Left lobe of liver (tissue), 2 donors: ENCODE data around the gene MFRP. TPM values are rescaled to one million over a fixed set of nuclear protein-coding genes. Genes with fewer than 3 reads are reported as not detected.

ENCODE experiments used
- ATAC-seq: fragments of 200-7000 bp; cut with Tn5 transposase; one replicate; pipeline ENCODE4 v1.9.1; 2020; ENCODE audit warnings: mild to moderate bottlenecking, moderate library complexity
- DNase-seq: peaks from one replicate; pipeline ENCODE4 v3.0.0-alpha.2; 2020; ENCODE audit warnings: low spot score
- total RNA-seq: library from RNA; stranded (reverse); gene quantifications from one replicate; pipeline ENCODE4 v1.2.1, GENCODE V29; 2021
- donor health status: DM: no; HTN: no; CAD: no; lungs with moderate emphysema.
- donor health status: DM: no; HTN: yes; CAD: no.

MFRP gene
- total RNA-seq, 1 donor from 2014 or later, result not detected

DNA sequence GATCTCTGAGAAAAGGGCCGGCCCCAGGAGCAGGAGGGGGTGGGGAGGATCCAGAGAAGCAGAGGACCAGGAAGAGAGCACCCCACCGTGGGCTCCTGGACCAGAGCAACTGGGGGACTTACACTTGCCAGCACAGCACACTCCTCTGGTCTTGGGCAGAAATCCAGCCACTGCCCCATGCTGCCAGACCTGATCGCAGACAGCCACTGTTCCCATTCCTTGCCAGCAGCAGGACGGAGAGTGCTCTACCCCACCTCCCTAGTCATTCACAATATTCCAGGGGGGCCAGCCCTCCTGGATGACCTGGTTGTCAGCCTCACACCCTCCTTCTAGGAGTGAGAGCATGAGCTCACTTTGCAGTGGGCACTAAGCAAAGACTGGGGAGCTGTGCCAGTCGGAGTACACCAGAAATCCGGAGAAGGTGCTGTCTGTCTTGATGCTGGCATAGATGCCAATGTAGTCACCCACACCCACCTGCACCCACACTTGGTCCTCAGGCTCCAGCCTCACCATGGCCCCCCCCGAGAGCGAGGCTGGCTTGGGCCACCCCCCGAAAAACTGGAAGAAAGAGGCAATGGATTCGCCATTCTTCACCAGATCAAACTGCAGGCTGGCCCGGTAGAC, 7.4 kb downstream of the MFRP start:
- ATAC-seq (no peak), DNase-seq (no peak)

DNA sequence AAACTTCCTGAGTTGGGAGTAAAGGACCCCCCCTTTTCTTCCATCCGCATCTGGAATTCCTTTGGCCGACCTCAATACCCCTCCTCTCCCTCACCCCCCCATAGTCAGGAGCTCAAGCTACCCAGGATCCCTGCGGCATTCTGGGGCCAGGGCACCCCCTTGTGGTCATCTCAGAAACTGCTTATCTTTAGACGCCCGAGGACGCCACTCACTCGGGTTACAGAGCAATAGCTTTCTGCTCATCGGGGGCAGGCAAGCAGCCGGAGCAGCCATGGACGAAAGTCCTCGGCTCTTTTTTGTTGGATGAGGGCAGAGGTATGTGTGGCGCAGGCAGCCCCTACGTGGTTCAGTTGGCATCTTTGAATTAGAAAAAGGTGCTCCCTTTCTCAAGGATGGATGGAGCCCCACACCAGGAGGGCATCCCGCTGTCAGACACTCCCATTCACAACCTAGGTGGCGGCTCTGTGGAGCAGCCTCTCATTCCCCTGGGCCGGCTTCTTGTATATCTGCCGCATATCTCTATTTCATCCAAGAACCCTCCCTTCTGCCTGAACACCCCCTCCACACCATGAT, 8.1 kb downstream of the MFRP start:
- ATAC-seq (peak; percentile 28), DNase-seq (no peak)

DNA sequence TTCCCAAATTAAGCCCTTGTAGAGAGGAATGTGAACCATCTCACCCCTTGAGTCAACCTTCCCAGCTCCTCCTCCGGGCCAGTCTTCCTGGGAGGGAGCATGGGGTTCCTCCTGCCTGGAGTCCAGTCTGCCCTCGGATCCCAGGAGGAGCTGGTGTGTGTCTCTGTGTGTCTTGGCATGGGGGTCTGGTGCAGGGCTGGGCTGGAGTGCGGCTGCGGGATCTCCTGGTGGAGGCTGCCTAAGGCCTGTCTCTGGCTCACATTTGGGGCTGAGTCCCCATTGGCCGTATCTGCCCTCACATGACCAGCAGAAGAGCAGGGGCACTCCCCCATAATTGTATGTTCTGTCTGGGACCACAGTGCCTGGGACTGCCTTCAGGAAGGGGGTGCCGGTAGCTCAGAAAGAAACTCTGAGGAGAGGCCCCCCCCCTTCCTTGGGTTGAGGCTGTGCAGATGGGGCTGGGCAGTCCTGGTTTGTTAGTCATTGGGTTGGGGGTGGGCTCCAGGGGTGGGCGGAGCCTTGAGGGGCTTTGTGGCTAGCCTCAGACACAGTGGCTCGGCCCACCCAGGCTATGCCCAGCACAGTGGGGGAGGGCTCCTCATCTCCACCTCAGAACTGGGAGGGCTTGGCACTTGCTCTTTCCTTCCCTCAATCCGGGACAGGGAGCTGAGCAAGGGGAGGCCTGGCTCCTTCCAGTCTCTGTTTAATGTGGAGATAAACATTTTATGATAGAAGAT, 8.8 kb downstream of the MFRP start:
- no peak for DNase-seq
- no peak for ATAC-seq

DNA sequence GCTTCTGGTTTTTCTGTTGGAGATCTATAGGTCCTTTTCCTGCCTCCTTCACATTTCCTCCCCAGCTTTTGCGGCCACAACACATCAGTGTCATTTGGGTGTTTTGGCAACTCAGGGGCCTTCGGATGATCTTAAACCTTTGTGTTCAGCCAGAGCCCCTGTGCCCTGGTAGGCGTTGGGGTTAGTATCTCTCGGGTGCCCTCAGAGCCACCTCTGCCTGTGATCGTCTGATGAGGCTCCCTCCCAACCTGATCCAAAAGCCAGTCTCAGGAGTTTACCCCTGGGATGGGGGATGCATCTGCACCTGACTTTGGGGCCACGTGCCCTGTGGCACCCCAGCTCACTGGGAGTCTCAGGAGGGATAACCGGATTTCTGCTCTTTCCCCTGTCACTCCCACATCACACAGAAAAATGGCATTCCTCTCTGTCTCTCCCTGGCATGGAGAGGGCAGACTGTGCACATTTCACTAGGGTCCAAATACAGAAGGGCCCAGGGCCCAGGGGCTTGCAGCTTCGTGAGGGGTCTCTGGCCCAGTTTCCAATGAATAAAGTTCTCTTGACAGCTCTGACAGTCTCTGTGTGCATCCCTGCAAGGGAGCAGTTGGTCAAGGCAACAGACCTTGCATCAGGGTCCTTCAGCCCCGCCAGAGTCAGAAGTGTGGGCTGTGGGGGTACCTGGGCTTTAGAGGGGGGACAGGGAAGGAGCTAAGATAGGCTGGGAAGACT, 9.6 kb downstream of the MFRP start:
- no peak for ATAC-seq
- DNase-seq, result no peak

DNA sequence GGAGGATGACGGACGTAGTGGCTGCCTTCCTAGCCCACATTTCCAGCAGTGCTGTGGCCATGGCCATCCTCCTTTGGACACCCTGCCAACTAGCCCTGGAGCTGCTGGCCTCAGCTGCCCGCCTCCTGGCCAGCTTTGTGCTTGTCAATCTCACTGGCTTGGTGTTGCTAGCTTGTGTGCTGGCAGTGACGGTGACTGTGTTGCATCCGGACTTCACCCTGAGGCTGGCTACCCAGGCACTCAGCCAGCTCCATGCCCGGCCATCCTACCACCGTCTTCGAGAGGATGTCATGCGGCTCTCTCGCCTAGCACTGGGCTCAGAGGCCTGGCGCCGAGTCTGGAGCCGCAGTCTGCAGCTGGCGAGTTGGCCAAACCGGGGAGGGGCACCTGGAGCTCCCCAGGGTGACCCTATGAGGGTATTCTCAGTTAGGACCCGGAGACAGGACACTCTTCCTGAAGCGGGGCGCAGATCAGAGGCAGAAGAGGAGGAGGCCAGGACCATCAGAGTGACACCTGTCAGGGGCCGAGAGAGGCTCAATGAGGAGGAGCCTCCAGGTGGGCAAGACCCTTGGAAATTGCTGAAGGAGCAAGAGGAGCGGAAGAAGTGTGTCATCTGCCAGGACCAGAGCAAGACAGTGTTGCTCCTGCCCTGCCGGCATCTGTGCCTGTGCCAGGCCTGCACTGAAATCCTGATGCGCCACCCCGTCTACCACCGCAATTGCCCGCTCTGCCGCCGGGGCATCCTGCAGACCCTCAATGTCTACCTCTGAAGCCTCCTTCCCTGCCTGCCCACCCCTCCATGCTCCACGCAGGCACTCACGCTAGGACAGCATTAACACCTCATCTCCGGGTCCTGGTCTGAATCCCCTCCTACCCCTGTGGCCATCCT, 10.6 kb downstream of the MFRP start:
- peak; percentile 72 for ATAC-seq
- peak; percentile 94 for DNase-seq

DNA sequence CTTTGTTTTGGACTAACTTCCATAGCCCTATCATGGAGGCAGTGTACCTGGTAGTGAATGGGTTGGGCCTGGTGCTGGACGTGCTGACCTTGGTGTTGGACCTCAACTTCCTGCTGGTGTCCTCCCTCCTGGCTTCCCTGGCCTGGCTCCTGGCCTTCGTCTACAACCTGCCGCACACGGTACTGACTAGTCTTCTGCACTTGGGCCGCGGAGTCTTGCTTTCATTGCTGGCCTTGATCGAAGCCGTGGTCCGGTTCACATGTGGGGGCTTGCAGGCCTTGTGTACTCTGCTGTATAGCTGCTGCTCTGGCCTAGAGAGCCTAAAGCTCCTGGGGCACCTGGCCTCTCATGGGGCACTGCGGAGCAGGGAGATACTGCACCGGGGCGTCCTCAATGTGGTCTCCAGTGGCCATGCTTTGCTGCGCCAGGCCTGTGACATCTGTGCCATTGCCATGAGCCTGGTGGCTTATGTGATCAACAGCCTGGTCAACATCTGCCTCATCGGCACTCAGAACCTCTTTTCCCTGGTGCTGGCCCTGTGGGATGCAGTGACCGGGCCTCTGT, 11.3 kb downstream of the MFRP start:
- DNase-seq, result peak; percentile 47
- ATAC-seq, result no peak

DNA sequence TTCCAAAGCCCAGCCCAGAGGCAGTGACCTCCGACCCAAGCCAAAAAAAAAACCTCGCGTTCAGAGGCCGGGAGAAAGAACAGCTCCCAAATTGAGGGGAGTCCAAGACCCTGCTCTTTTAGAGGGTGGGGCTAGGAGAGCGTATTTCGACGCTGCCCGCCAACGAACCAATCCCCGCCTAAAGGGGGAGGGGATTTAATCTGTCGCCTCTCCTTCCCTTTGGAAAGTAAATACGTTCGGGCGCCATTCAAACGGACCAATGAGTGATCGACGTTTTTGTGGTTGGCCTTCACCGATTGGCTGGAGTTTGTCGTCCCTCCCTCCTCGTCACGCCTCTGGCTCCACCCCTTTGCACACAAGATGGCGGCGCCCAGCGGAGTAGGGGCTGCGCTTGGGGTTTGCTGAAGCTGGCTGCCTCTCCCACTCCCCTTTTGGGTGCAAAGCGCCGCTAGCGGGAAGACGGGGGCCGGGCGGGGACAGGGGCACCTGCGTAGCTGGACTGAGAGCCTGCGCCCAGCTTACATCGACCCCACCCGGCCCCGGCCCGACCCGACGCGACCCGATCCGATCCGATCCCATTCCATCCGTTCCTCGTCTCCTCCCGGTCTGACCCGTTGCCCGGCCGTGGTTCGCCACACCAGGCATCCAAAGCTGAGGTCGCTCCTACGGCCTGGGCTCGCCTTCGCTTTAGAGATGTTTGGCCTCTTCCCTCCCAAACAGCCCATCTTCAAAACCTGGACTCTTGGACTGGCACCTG, 12.2 kb downstream of the MFRP start, which contains the start of gene RNF26:
RNF26 (plus strand) TSS at position 354 of the 757 bp plus-strand sequence. CDS start 596 bp downstream, outside the sequence.
- DNase-seq (peak; percentile 96), ATAC-seq (peak; percentile 88)

DNA sequence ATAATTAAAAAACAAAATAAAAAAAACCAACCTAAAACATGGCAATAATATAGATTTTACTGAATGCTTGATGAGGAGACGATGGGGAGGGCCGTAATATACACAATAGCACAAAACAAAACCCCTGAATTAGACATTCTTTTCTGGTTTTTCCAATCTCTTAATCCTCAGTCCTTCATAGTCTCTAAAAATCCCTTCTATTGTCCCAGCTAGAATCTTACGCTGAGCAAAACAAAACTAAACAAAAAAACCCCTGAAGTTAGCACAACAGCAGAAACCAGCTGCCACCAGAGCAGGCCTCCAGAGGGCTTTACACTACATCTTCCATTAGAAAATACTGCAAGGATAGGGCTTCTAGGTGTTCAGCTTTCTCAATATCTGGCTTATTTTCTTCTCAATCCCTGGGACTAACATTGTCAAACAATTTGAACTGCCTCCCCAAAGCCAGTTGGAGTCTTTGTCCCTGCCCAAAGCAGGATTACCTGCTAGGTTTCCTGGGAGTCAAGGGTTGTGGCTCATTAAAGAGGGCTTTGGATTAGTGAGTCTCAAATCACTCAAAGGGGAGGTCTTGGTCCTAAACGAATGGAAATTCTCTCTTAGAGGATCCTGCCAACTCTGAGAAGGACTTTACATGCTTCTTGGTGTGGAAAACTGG, 14.3 kb downstream of the MFRP start:
- no peak for ATAC-seq
- no peak for DNase-seq

DNA sequence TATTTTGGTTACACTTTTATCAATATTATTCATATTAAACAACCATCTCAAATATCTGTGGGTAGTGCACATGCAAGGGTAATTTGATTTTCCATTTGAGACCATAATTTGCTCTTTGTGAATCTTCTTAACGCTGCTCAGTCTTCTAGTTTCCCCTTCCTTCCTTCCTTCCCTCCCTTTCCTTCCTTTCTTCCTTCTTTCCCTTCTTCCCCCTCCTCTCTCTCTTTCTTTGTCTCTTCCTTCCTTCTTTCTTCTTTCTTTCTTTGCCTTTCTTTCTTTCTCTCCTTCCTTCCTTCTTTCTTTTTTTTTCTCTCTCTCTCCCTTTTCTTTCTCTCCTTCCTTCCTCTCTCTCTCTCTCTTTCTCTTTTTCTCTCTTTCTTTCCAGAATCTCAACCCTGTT, 16.3 kb downstream of the MFRP start:
- DNase-seq (no peak), ATAC-seq (no peak)

DNA sequence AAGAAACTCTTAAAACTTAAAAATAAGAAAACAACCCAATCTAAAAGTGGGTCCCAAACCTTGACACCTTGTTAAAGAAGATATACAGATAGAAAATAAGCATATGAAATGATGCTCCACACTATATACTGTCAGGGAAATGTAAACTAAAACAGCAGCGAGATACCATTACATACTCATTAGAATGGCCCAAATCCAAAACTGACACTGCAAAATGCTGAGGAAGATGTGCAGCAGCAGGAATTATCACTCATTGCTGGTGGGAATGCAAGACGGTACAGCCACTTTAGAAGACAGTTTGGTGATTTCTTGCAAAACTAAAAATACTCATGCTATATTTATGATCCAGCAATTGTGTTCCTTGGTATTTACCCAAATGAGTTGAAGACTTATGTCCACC, 17.2 kb downstream of the MFRP start:
- DNase-seq (no peak), ATAC-seq (no peak)

DNA sequence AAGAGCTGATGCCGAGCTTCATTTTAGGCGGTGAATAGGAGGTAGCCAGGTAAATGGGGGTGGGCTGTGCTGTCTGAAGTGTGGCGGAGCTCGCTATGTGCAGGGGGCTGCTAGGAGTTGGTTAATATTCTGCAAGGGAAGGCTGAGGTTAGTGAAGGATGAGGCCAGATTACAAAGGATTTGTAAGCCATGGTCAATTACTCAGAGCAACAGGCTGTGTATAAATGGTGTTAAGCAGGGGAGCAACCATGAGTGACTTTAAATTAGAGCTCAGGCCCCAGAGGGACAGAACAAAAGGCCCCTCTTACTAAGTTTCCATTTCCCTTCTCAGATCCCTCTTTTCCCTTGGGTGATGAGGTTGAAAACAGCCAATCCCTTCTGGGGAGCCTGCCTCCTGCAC, 22.3 kb downstream of the MFRP start:
- ATAC-seq (no peak), DNase-seq (peak; percentile 2)

DNA sequence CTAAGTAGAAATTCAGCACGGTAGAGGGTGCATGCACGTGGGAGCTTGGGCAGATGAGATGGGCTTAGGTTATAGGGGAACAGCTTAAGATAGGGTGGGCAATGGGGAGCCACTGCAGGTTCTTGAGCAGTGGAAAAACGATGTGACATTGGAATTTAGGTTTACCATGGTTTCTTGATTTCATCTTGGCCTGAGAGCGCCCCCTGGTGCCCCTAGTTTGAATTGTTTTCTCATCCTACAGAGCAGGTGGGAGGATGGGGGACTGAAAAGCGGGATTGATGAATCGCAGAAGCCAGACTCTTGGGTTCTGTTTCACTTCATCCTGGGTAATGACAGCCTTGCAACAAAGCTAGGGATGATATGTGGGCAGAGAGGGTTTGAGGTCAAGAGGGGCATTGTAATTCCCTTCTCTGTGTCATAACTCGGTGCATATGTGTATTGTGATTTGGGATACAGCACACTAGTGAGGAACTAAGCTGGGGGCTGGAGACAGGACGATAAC, 22.9 kb downstream of the MFRP start:
- ATAC-seq (peak; percentile 55), DNase-seq (peak; percentile 68)

DNA sequence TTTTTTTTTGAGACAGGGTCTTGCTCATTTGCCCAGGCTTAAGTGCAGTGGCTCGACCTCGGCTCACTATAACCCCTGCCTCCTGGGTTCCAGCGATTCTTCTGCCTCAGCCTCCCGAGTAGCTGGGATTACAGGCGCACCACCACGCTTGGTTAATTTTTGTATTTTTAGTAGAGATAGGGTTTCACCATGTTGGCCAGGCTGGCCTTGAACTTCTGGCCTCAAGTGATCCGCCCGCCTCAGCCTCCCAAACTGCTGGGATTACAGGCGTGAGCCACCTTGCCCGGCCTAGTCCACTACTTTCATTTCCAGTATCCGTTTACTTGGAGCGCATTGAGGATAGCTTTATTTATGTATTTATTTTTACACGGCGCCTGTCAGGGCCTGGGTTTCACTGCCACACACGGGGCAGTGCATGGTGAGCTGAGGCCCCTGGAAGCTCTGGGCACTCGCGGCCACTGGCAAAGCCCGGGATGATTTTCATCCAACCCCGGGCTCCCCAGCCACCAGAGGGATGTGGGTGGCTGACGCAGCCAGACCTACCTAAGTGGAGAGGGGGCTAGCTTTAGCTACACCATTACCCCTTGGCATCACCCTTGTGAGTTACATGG, 23.5 kb downstream of the MFRP start:
- ATAC-seq, result no peak
- no peak for DNase-seq

DNA sequence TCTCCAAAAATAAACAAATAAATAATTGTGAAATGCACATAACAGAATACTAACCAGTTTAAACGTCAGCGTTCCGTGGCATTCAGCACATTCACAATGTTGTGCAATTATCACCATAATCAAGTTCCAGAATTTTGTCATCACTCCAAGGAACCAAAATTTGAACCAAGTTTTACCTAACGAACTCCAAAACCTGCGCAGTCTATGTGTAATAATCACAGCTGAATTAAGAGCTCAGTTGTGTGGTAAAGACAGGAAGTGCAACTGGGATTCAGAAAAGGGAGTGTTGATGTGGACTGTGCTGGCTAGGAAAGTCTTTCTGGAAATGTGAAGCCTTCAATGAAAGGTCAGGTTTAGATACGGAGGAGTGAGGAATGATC, 24.2 kb downstream of the MFRP start:
- ATAC-seq (no peak), DNase-seq (no peak)

DNA sequence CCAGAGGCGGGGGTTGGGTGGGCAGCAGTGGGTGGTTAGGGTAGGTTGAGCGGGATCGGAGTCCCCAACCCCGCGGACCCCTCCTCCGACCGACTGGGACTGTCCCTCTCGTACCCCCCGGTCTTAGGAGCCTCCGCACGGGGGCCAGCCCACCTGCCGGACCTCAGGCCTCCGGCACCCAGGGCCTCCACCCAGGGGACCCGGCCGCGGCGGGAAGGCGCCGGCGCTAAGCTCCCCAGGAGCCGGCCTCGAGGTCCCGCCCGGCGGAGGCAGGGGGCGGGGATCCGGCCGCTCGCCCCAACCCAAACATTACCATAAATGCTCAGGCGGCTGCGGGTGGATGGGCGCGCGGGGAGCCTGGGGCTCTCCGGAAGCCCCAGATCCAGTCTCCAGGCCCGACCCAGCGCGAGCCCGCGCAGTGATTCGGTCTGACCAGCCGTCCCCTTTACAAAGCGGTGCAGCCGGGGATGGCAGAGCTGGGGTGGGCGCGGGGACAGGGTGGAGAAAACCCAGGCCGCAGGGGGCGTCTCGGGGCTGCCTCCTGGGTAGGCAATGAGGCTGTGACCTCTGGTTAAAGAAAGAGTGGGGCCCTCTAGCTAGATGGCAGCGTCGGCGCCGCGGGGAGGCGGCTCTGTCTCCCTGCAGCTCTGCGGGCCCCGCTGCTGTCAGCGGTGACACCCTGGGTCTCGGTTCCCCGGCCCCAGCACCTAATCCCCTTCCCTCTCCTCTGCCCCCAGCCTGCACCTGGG, 25.6 kb downstream of the MFRP start:
- DNase-seq, result peak; percentile 49
- ATAC-seq, result peak; percentile 47

DNA sequence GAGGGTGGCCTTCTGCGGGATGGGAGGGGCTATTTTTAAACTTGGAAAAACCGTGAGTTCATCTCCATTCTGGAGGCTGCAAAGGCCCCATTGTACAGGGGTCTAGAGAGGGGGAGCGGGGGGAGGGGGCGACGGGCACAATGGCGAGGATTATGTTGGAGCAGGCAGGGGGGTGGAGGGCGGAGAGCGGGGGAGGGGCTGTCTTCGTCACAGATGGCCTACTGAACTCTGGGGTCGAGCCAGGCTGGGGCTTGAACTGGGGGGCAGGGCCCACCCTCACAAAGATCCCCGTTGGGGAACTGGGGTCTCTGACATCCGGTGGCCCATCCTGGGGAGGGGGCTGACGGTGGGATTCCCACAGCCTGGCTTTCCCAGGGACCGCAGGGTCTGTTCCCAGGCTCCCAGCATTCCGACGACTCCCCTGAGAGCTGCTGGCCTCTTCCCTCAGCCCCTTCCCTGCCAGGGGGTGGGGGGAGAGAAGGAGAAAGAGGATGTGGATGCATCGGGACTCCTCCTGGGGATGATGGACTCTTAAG, 26.2 kb downstream of the MFRP start:
- ATAC-seq (no peak), DNase-seq (peak; percentile 43)

DNA sequence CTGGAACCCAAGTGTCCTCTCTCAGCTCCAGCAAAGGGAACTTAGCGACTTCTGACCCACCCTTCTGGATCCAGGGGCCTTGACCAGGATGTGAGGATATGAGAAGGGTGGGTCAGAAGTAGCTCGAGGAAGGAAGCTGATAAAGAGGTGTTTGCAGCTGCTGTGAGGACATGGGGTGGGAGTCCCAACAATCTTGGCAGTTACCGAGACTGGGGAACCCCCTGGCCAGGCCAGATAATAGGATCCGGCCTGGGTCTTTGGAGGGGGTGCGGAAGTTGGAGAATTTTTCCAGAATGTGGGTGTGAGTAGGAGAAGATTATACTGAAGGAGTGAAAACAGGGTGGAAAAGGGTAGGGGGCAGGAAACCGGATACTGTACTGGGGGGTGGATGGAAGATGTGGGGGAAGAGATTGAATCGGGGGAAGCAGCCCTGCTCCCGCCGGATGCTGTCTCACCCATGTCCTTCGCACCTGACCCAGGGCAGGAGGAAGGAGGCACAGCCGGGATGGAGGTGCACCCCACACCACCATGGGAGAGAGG, 26.7 kb downstream of the MFRP start:
- DNase-seq (no peak), ATAC-seq (peak; percentile 3)
